Osteocyte (in vitro differentiated cells): ENCODE data around the gene CDSN. TPM values are rescaled to one million over a fixed set of nuclear protein-coding genes. Genes with fewer than 3 reads are reported as not detected.

ENCODE experiments used
- DNase-seq: peaks from one replicate; pipeline ENCODE4 v3.0.0; 2021; ENCODE audit warnings: mixed read lengths; ENCODE audit not compliant: unreplicated experiment; ENCODE audit errors: extremely low spot score
- H3K27ac Mint-ChIP-seq: one replicate; pipeline ENCODE4 v1.8.0; 2021; ENCODE audit warnings: mild to moderate bottlenecking, mixed read lengths; ENCODE audit not compliant: unreplicated experiment
- H3K27me3 Mint-ChIP-seq: one replicate; pipeline ENCODE4 v1.8.0; 2021; ENCODE audit warnings: mixed read lengths; ENCODE audit not compliant: unreplicated experiment
- H3K36me3 Mint-ChIP-seq: one replicate; pipeline ENCODE4 v1.8.0; 2021; ENCODE audit warnings: mixed read lengths; ENCODE audit not compliant: unreplicated experiment
- H3K4me1 Mint-ChIP-seq: one replicate; pipeline ENCODE4 v1.8.0; 2021; ENCODE audit warnings: mixed read lengths; ENCODE audit not compliant: unreplicated experiment
- H3K4me3 Mint-ChIP-seq: one replicate; pipeline ENCODE4 v1.8.0; 2021; ENCODE audit warnings: mild to moderate bottlenecking, moderate library complexity, mixed read lengths; ENCODE audit not compliant: unreplicated experiment
- H3K9me3 Mint-ChIP-seq: one replicate; pipeline ENCODE4 v1.8.0; 2021; ENCODE audit warnings: mixed read lengths; ENCODE audit not compliant: unreplicated experiment
- CTCF ChIP-seq: fragments of 200-600 bp; sonication (generic); IDR thresholded peaks from 2 replicates; pipeline ENCODE4 v1.5.0; 2021; ENCODE audit warnings: antibody characterized with exemption, mild to moderate bottlenecking, moderate library complexity
- total RNA-seq: library from RNA; stranded (reverse); gene quantifications from 2 replicates; pipeline ENCODE4 v1.2.1, GENCODE V29; 2021

The CDSN gene
- total RNA-seq, 1 donor from 2014 or later = not detected

- H3K4me3 Mint-ChIP-seq = no peak overlapping the region
- H3K4me1 Mint-ChIP-seq = peaks cover 34% of the 10 kb centered on the region
- H3K27me3 Mint-ChIP-seq = no peaks in the 10 kb centered on the region
- H3K9me3 Mint-ChIP-seq = no peaks in the 10 kb centered on the region
- no peaks in the 10 kb centered on the region for H3K36me3 Mint-ChIP-seq
- no peak for TF ChIP-seq CTCF
- DNase-seq = no peak
- peak overlapping the region; percentile 52 for H3K27ac Mint-ChIP-seq
Measured at GRCh38 chr6:31115941-31116560, 4.2 kb downstream of the CDSN start.

DNA sequence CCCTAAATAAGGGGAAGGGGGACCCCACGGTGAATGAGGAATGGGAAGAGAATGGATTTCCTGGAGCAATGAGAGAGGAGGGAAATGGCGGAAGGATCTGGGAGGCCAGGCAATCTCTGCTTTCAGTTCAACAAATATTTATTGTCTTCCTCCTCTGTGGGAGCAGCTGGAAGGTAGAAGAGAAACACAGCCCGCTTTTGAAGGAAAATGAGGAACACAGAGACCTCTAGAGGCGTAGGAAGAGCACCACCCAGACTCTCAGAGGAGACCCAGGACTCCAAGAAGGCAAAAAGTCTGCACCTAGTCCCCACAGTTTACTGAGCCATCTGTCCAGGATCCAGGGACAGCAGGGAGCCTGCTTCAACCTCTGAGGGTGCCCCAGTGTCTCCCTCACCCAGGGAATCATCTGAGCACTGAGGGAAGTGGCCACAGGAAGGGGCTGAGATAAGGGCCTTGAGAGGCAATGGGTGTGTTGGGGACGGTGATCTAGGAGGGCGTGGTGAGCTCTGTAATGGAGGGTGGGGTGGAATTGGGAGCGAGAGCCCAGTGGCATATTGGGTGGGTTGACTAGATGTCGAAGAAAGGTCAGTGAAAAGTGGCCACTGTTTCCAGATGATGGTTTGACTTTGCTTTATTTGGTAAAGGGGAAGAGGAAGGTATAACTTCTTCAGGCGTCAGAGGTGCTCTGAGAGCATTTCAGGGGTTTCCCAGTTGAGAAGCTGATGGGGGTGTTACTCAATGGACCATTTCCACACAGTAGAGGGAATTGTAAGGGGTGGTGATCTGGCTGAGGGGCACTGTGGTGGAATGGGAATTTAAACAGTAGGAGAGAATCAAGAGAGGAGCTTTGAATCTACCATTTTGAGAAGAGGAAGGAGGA is 5.0 kb downstream of the CDSN start:
- Mint-ChIP-seq H3K4me3 (peak overlapping the region; percentile 52), H3K9me3 (no peaks in the 10 kb centered on the region), H3K27ac (peak overlapping the region; percentile 95), H3K36me3 (no peaks in the 10 kb centered on the region), H3K4me1 (peaks cover 34% of the 10 kb centered on the region), H3K27me3 (peaks cover 5% of the 10 kb centered on the region)
- TF ChIP-seq CTCF = peak; percentile 15
- DNase-seq = no peak

DNA sequence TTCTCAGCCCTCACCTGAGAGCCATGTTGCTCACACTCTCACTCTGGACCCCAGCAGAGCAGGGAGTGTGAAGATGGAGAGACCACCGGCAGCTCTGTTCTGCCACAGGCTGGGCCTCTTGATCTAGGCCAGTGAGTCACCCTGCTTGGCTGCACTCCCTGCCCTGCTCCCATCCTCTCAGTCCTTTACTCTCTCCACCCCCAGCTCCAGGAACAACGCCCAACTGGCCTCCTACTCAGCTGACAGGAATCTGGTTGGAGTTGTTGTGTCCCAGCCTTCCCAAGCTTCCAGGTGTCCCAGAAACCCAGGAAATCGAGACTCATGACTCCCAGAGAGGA is 5.7 kb downstream of the CDSN start, which contains the start of gene PSORS1C1:
PSORS1C1 (plus strand) TSS at position 260 of the 338 bp plus-strand sequence. CDS start 14,833 bp downstream, outside the sequence.
- no peak for TF ChIP-seq CTCF
- Mint-ChIP-seq H3K27me3 (peaks cover 12% of the 10 kb centered on the region), H3K36me3 (no peaks in the 10 kb centered on the region), H3K4me1 (peaks cover 34% of the 10 kb centered on the region), H3K4me3 (peak within 1 kb of the TSS; percentile 52), H3K9me3 (no peaks in the 10 kb centered on the region), H3K27ac (peak within 1 kb of the TSS; percentile 95)
- DNase-seq = no peak

GRCh38 chr6:31113861-31114540 is 6.2 kb downstream of the CDSN start:
- DNase-seq = no peak

More at GRCh38 chr6:31113861-31114540, 6.2 kb downstream of the CDSN start:
- Mint-ChIP-seq H3K27me3 (peaks cover 16% of the 10 kb centered on the region), H3K4me3 (peak overlapping the region; percentile 52), H3K36me3 (no peaks in the 10 kb centered on the region), H3K9me3 (no peaks in the 10 kb centered on the region), H3K4me1 (peaks cover 34% of the 10 kb centered on the region), H3K27ac (peak overlapping the region; percentile 95)
- no peak for TF ChIP-seq CTCF
